Measurements from ENCODE around the gene KCNQ5. TPM values are rescaled to one million over a fixed set of nuclear protein-coding genes. Genes with fewer than 3 reads are reported as not detected.

KCNQ5 gene
- total RNA-seq, 1 experiment from 2014 or later: 0.07 TPM

- no peaks in the 10 kb centered on the region for H3K79me1 ChIP-seq (ENCODE audit: insufficient read depth, low read depth, low read length, poor library complexity, severe bottlenecking)
- no peaks in the 10 kb centered on the region for H3K36me3 Mint-ChIP-seq (ENCODE audit: insufficient read depth in 1 of 3, low read depth in 3 of 3)
- no CpG with 5 or more reads among the region's 3 CpGs for WGBS (ENCODE audit: extremely low coverage, insufficient read length, low lambda C conversion rate)
- H2BK12ac ChIP-seq (ENCODE audit: insufficient read length, low read depth, low read length): no peak overlapping the region
- no peaks in the 10 kb centered on the region for H3K79me2 ChIP-seq (ENCODE audit: insufficient read depth, low read length)
- no peak overlapping the region for H3K4me3 Mint-ChIP-seq
- DNase-seq: no peak
- no peak overlapping the region for H3K56ac ChIP-seq (ENCODE audit: insufficient read length, low read depth, low read length)
- H4K5ac ChIP-seq (ENCODE audit: insufficient read length, low read depth, low read length): no peak overlapping the region
- H2AK5ac ChIP-seq (ENCODE audit: insufficient read length, low read length): no peak overlapping the region
- no peaks in the 10 kb centered on the region for H3K23me2 ChIP-seq (ENCODE audit: insufficient read length, low read depth, low read length, poor library complexity, severe bottlenecking)
- no peak overlapping the region for H3K4ac ChIP-seq (ENCODE audit: low read depth, low read length)
- no peak overlapping the region for H3K18ac ChIP-seq (ENCODE audit: insufficient read length, low read depth, low read length)
- no peak overlapping the region for H4K8ac ChIP-seq (replicated peaks; ENCODE audit: insufficient read length, low read depth, low read length)
- H4K91ac ChIP-seq (ENCODE audit: insufficient read length, low read depth, low read length): no peak overlapping the region
- H3K23ac ChIP-seq (ENCODE audit: insufficient read length, low read depth, low read length): no peak overlapping the region
- no peak overlapping the region for H2BK120ac ChIP-seq (ENCODE audit: low read depth, low read length, poor library complexity, severe bottlenecking)
- peaks cover 8% of the 10 kb centered on the region in 2 experiments for H3K4me1 Mint-ChIP-seq
- H3K27ac Mint-ChIP-seq: no peak overlapping the region
- no peak overlapping the region for H3T11ph ChIP-seq (ENCODE audit: low read length)
- H3K4me1 ChIP-seq (ENCODE audit: insufficient read depth, low read length): peaks cover 4% of the 10 kb centered on the region; the same call in 1 of the 2 replicates
- no peak overlapping the region for H2BK5ac ChIP-seq (ENCODE audit: insufficient read length, low read length)
- no peaks in the 10 kb centered on the region for H4K20me1 ChIP-seq (ENCODE audit: control insufficient read depth, insufficient read depth, insufficient read length)
- H3K9me3 Mint-ChIP-seq: no peaks in the 10 kb centered on the region; a peak in 1 of 5 replicates
- no peaks in the 10 kb centered on the region for H3K27me3 ChIP-seq (ENCODE audit: insufficient read depth, low read length)
- H3K27me3 Mint-ChIP-seq (ENCODE audit: low read depth): no peaks in the 10 kb centered on the region
- no peak for TF ChIP-seq CTCF (conservative IDR thresholded peaks at IDR 0.05)
- H2BK20ac ChIP-seq (ENCODE audit: low read depth, low read length, poor library complexity, severe bottlenecking): no peak overlapping the region
- no peak overlapping the region for H3K14ac ChIP-seq (ENCODE audit: insufficient read depth, low read length)
- no peaks in the 10 kb centered on the region for H3K9me3 ChIP-seq (ENCODE audit: control insufficient read depth, low read depth, low read length)
- H3K9ac ChIP-seq (ENCODE audit: extremely low read depth, insufficient read length, low read length): no peak overlapping the region
- H2BK15ac ChIP-seq (ENCODE audit: low read depth, low read length): no peak overlapping the region
- H2AFZ ChIP-seq (ENCODE audit: low read length): no peak overlapping the region
- H3K27ac ChIP-seq (ENCODE audit: insufficient read length, low read depth, low read length): no peak overlapping the region
- H3K4me2 ChIP-seq (ENCODE audit: insufficient read depth, insufficient read length, low read length): no peak overlapping the region
Measured at GRCh38 chr6:72739368-72739779, 117.5 kb downstream of the KCNQ5 start.

Data from H9 (cell line).